ENCODE data around the gene INIP.
A peak's percentile ranks its signal among the peaks of the same experiment; 100 is the strongest.

INIP gene, protein sequence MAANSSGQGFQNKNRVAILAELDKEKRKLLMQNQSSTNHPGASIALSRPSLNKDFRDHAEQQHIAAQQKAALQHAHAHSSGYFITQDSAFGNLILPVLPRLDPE

DNA sequence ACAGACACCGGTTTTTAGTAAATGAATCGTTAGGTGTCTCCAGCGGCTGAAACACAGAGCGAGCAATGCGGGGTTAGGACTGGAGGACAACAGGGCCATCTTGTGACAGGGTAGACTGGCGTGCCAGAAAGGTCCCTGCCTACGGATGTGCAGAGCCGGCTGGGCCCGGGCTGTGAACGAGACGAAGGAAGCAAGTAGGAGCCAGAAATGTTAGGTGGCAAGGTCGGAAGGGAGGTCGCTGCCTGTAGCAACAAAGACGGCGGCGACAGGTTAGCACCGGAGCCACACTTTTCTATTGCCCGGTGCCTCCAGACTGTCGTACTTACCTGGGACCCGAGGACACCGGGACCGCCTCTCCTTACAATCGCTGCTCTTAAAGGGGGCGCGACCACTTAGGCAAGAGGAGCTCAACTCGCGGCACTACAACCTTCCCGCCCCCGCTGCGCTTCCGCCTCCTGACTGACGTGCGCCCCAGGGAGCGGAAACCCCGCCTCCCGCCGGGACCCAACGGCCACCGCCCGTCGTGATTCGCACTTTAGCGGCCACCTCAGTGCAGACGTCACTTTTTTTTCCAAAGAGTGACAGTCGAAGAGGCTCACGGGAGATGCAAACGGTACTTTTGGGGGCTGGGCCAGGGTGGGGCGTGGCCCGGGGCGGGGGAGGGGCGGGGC lies at the start of gene INIP:
TSS of gene INIP (minus strand) at position 457 of the 671 bp plus-strand sequence. CDS start 1,632 bp downstream, outside the sequence.
- peak; percentile 98 for DNase-seq

GRCh38 chr9:112765281-112765680 lies 47.4 kb upstream of the INIP start:
- no peak for DNase-seq

DNA sequence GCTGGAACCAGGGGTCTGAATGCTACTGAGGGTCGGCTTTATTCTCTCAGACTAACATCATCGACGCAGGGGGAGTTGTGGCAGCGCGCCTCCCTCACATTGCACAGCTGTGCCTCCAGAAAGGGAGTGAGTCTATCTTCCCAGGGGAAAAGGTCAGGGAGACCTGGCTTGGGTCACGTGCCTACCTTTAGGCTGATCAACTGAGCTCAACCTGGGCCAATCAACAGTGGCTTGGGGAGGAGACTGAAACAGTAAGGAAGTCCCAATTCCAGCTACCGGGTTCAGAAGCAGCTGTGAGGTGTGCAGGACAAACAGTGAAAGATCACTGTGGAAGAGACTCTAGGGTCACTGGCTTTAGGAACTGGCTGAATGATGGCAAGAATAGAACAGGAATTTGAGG lies 46.9 kb upstream of the INIP start:
- no peak for DNase-seq

GRCh38 chr9:112764344-112764743 lies 46.4 kb upstream of the INIP start:
- DNase-seq = peak; percentile 69

DNA sequence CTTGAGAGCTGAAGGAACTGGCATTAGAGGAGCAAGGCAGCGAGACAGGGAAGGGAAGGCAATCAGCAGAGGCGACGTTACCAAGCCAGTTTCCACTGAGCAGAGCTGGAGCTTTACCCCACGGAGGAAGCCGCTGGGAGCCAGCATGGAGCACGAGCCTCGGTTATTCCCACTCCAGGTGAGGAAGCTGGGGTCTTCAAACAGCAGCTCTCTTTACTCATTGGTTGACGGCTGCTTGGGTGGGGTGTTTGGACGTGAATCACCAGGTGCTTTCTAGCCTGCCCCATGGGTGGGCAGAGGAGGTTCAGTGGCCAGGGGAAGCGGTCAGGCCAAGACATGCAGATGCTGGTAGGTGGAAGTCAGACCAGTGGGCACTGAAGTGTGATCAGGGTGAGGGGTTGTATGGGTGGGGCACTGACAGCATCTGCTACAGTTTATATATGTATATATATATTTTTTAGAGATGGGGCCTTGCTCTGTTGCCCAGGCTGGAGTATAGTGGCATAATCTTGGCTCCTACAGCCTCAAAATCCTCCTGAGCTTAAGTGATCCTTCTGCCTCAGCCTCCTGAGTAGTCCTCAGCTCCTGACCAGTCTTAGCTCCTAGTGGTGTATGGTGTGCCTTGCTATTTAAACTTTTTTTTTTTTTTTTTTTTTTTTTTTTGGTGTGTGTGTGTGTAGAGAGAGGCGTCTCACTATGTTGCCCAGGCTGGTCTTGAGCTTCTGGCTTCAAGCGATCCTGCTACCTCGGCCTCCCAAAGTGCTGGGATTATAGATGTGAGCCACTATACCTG lies 45.0 kb upstream of the INIP start:
- no peak for DNase-seq

DNA sequence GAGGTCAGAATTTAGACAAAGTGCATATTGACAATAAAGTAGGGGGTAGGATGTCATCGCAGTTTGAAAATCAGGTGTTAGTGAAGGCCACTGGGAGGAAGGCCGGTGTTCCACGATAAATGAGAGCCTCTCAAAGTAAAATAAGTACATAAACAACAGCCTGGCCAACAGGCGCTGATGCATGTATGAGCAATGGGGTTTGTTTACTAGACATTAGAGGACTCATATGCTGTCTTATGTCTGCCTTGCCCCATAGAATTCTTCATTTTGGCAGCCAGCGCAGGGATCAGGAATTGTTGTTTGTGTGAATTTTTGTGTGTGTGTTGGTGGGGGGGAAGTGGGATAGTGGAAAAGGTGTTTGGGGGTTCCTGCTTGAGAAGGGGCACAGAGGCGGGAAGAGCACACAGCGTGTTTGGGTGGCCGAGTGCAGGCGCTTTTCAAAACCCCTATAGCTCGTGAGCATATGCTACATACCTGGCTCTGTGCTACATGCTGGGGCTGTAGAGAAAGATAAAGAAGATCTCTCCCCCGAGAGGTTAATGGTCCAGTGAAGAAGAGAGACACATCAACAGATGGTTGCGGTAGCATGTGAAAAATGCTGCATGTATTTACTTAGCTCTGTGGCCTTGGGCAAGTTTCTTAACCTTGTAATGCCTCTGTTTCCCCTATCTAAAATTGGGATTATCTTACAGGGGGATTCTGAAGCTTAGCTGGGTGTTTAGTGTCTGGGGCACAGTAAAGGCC lies 44.2 kb upstream of the INIP start:
- DNase-seq = no peak

GRCh38 chr9:112760821-112761220 lies 42.9 kb upstream of the INIP start:
- DNase-seq = no peak

GRCh38 chr9:112757940-112758339 lies 40.0 kb upstream of the INIP start:
- no peak for DNase-seq

GRCh38 chr9:112757282-112757883 lies 39.5 kb upstream of the INIP start:
- DNase-seq = no peak

DNA sequence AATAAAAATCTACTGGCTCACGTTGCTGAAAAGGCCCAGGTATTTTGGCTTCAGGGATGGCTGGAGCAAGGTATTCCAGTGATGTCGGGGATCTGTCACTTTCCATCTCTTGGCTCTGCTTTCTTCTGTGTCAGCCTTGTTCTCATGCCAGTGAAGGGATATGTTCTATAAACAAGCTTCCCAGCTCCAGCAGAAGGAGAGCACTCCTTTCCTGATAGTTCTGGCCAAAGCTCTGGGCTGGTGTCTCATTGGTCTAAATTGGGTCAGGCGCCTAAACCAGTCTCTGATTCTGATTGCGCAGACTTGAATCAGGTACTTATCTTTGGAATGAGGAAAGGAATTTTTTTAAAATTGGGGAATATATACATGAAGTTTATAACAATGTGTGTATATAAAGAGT lies 37.8 kb upstream of the INIP start:
- no peak for DNase-seq

DNA sequence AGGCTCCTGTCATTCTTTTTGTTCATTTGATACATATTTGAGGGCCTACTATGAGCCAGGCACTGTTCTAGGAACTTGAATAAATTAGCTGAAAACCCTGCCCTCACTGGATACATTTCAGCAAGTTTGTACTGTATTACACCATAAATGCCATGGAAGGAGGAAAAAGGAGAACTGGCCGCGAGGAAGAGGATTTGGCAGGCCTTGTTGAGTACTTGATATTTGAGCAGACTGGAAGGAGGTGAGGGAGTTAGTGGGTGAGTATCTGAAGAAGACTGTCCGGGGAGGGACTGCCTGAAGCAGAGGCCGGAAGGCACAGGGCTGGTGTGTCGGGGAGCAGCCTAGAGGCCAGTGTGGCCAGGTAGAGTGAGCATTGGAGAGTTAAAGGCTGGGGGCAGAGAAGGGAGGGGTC lies 37.1 kb upstream of the INIP start:
- peak; percentile 35 for DNase-seq

DNA sequence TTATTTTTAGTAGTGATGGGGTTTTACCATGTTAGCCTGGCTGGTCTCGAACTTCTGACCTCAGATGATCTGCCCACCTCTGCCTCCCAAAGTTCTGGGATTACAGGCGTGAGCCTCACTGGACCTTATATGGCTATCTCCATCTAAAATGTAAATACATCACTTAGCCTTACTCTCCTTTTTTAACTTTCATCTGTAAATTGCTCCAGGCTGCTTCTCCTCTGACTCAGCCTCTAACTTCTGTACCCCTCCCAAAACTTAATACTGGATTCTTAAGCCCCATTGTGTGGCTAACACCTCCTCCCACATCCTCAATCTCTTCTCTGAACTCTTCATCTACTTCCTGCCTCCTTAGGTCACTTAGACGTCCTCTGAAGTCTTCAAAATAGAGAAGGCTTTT lies 36.7 kb upstream of the INIP start:
- DNase-seq = peak; percentile 35

- DNase-seq = peak; percentile 7
These were observed 35.8 kb upstream of the INIP start for GRCh38 chr9:112753725-112754124.

- no peak for DNase-seq
These were observed 34.6 kb upstream of the INIP start for GRCh38 chr9:112752334-112753125.

DNA sequence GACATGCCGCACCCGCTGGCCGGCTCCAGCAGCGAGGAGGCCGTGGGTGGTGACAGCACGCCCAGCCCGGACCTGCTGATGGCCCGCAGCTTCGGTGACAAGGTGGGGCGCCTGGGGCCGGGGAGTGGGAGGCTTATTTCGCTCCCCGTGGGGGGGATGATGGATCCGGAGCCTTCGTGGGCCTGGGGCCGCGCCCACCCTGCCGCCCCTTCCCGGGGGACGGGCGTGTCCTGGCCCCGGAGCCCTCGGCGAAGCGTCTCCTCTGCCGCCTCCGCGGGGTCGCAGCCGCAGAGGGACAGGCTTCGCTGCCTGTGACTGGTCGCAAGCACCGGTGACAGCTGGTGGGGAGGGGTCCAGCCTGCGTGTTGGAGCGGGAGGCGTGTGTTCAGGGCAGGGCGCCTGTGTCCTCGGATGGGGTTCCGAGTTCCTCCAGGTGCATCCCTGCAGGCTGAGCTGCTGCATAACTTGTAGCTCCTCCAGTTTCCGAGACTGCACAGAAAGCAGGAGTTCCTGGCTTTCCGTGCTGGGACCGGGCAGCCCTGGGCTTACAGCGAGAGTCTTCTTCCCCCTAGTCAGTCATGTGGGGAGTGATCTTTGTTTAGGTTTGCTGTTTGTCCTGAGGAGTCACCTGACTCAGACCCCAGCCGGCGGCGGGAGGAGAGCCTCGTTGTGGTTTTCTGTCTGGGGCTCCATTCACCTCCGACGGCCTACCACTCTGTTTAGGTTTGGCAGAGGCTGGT lies 33.3 kb upstream of the INIP start:
- DNase-seq = peak; percentile 74

GRCh38 chr9:112750764-112751055 lies 32.8 kb upstream of the INIP start:
- no peak for DNase-seq

DNA sequence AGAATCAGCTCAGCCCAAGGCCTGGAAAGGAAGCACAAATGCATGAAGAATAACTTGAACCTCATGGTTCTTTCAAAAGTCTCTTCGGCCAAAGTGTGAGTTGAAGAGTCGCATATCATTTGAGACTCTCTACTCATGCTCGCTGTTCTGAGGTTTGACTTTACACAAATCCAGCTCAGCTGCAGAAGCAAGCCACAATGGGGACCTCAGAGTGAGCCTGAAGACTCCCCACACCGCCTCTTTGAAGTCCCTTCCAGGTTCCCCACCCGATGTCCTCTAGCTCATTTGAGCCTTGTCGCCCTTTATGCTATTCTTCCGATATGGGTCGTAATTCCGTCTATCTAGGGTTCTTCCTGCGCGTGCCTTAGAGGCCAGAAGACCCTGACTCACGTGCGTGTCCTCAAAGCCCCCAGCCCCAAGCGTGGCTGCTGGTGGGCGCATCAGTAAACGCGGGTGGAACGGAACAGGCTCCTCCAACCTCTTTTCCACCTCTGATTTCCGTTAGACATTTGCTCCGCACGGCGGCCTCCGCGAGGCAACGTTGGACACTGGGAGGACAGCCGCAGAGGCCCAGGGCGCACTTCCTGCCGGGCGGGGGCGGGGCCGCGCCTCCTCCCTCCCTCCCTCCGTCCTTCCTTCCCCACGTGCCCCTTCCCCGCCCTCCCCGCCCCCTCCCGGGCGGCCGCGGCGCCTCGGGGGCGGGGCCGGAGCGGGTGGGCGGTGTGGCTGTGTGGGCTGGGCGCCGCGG lies 32.3 kb upstream of the INIP start, which contains the start of gene SNX30:
TSS of gene SNX30 (plus strand) at position 745 of the 748 bp plus-strand sequence. CDS start 242 bp downstream, outside the sequence.
- peak; percentile 94 for DNase-seq

DNA sequence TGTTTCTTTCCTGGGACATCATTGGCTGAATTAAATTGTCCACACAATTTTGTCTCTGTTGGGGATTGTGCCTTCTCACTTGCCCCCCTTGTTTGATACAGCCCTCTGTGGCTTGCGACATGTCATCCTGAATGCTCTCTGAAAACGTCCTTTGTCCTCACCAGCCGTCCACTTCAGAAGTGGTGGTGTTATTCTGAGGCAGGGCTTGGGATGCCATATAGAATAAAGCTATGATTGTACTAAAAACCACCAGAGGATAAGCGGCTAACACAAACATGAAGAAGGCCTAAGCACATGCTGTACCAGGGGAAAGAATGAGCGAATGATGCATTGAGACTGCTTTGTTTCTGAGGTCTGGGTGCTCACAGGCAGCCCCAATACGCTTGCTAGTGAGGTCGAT lies 29.2 kb upstream of the INIP start:
- no peak for DNase-seq

DNA sequence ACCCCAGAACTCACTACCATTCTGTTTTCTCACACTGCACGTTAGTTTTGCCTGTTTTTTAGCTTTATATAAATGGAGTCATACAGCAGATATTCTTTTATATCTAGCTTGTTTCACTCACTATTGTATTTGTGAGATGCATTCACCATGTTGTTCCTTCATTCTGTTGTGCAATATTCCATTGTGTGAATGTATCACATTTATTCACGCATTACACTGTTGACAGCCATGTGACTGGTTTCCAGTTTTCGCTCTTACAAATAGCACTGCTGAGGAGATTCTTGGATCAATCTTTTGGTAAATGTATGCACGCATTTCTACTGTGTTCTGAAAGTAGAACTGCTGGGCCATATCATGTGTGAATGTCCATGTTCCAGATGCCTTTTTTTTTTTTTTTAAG lies 26.3 kb upstream of the INIP start:
- no peak for DNase-seq

DNA sequence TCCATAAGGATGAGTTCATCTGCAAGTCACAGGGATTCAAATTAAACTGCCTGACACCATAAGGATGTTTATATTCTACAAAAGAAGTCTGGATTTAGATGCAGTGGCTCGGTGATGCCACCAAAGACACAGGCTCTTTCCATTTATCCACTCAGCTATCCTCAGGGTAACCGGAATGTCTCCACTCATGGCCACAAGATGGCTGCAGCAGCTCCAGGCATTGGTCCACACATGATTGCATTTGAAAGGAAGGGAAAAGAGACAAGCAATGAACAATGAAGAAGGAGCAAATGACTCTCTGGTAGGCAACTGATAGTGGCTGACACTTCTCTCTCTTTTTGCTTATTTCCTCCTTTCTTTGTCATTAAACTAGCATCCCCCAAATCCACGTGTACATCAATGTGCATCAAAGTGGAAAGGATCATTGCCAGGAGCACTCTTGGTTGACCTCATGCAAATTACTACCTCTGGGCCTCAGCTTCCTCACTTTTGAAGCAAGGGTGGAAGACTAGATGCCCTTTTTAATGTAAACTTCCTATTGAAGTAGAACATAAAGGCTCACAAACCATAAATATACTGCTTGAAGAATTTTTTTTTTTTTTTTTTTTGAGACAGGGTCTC lies 25.4 kb upstream of the INIP start:
- DNase-seq = peak; percentile 4
